ENCODE data around the gene RIGI. TPM values are rescaled to one million over a fixed set of nuclear protein-coding genes. Genes with fewer than 3 reads are reported as not detected.

Gene RIGI
- total and polyA plus RNA-seq, 2 of the 13 experiments (the other 11 are each of a cell fraction or from before 2014, with no cell fraction given), result 3.0 to 8.2 TPM

- TF ChIP-seq TBL1XR1 (IDR thresholded peaks at IDR 0.05; ENCODE audit: borderline replicate concordance, low read length, partially characterized antibody) (no peak), TSC22D2 (CRISPR knock-in tag; IDR thresholded peaks at IDR 0.05; ENCODE audit: borderline replicate concordance) (no peak), ZNF878 (CRISPR knock-in tag; IDR thresholded peaks at IDR 0.05) (no peak)
Measured at GRCh38 chr9:32526041-32526706, at the start of gene RIGI (continued).

- no TSS peak for BruUV-seq (replicated peaks)
- Histone ChIP-seq H3K4me2 (ENCODE audit: low read depth, low read length) (no peak overlapping the region), H4K20me1 (ENCODE audit: insufficient read depth, low read length) (no peaks in the 10 kb centered on the region), H2AFZ (ENCODE audit: low read length) (no peak overlapping the region), H3K4me3 (replicated peaks in 1 of 3; ENCODE audit: insufficient read depth in 1 of 3, low read depth in 2 of 3, low read length in 3 of 3) (no peak overlapping the region), H3K9me3 (ENCODE audit: low read length) (no peaks in the 10 kb centered on the region), H3K27ac (ENCODE audit: extremely low read length, insufficient read depth, low read length) (no peak overlapping the region), H3K4me1 (ENCODE audit: insufficient read depth, low read length) (peaks cover 32% of the 10 kb centered on the region), H3K36me3 (replicated peaks in 1 of 2; ENCODE audit: control insufficient read depth in 1 of 2, insufficient read depth in 2 of 2, low read length in 2 of 2) (peaks cover 2 to 5% of the 10 kb centered on the region in 2 experiments; a peak in 2 of 5 replicates), H3K9ac (ENCODE audit: insufficient read depth, low read depth, low read length) (no peak overlapping the region), H3K27me3 (ENCODE audit: control insufficient read depth in 1 of 2, insufficient read depth in 2 of 2, low read length in 2 of 2) (no peaks in the 10 kb centered on the region; a peak in 1 of 5 replicates), H3K79me2 (ENCODE audit: insufficient read depth, low read length) (peaks cover 28% of the 10 kb centered on the region)
- ChIA-PET CTCF (ENCODE audit: low intra/inter-chr PET ratio, low total read pairs) (no interaction called here), POLR2A (no interaction called here)
- in situ Hi-C loops (cut with HindIII; ENCODE audit: extremely low pct_ligation_motif_present, low pct_unique_long_range_greater_than_20kb) (loop anchor here (5.0 kb wide), 1 partner anchor 193 kb away; the partner anchor contains the start of gene ACO1), intact Hi-C loops (cut with micrococcal nuclease; ENCODE audit: unreplicated experiment) (no loop called here)
- no peak for ATAC-seq
- DNase-seq (ENCODE audit: low spot score), result no peak
- TF ChIP-seq ZGPAT (CRISPR knock-in tag; IDR thresholded peaks at IDR 0.05), result no peak
- no peak for TF ChIP-seq ZNF710 (CRISPR knock-in tag; IDR thresholded peaks at IDR 0.05; ENCODE audit: borderline replicate concordance)
- TF ChIP-seq ETV5 (CRISPR knock-in tag; IDR thresholded peaks at IDR 0.05; ENCODE audit: borderline replicate concordance), result no peak
- TF ChIP-seq RORA (CRISPR knock-in tag; IDR thresholded peaks at IDR 0.05), result no peak
- no peak for TF ChIP-seq ZNF451 (CRISPR knock-in tag; IDR thresholded peaks at IDR 0.05)
- no peak for TF ChIP-seq ZNF235 (CRISPR knock-in tag; IDR thresholded peaks at IDR 0.05; ENCODE audit: borderline replicate concordance)
- TF ChIP-seq HDAC2 (CRISPR knock-in tag; IDR thresholded peaks at IDR 0.05), result no peak
- no peak for TF ChIP-seq FUBP1 (CRISPR knock-in tag; IDR thresholded peaks at IDR 0.05; ENCODE audit: borderline replicate concordance)
- 0% methylated on average over 1 of the region's 1 CpG for WGBS (ENCODE audit: low lambda C conversion rate)
- FAIRE-seq, result no peak
Measured at GRCh38 chr9:32574858-32575257, 48.9 kb upstream of the RIGI start.

Measured in HepG2 (cell line).